HepG2 (cell line): ENCODE measurements around the gene PRKG1. TPM values are rescaled to one million over a fixed set of nuclear protein-coding genes. Genes with fewer than 3 reads are reported as not detected.

Source experiments
- ATAC-seq: fragments of 200-7000 bp; cut with Tn5 transposase; 3 replicates; pipeline ENCODE4 v1.9.1; 2020; ENCODE audit warnings: mild to moderate bottlenecking, moderate library complexity
- BruUV-seq: library from RNA; stranded (reverse); fragments of 400-500 nt; replicated peaks from 2 replicates; lab custom pipeline; 2021; lab: Mats Ljungman, UMichigan
- CTCF ChIA-PET: fragments of 300-600 bp; formaldehyde crosslinking; extraction: SDS; loops from one replicate; lab custom pipeline; 2021; ENCODE audit warnings: low total read pairs, inconsistent platforms, low intra/inter-chr PET ratio; lab: Yijun Ruan, JAX
- POLR2A ChIA-PET: fragments of 350-600 bp; sonication (Branson Sonifier 250); formaldehyde crosslinking; loops from one replicate; lab custom pipeline; 2020; ENCODE audit warnings: antibody characterized with exemption, inconsistent platforms; lab: Yijun Ruan, JAX
- DNase-seq: peaks from one replicate; pipeline ENCODE4 v3.0.0-alpha.2; 2015; ENCODE audit warnings: low spot score
- FAIRE-seq: peaks from 3 replicates; lab custom pipeline; 2011; peaks lifted over from hg19 to GRCh38; lab: Jason Lieb, UNC
- H2AFZ ChIP-seq: one replicate; pipeline ENCODE4 v1.6.1; 2011; ENCODE audit warnings: low read length, inconsistent platforms
- H3K27ac ChIP-seq: fragments of 300-600 bp; 3 replicates; pipeline ENCODE4 v1.8.0; 2011; ENCODE audit warnings: mixed run types, mild to moderate bottlenecking, mixed read lengths, low read length, inconsistent platforms; ENCODE audit not compliant: insufficient read depth; ENCODE audit errors: extremely low read length
- H3K27me3 ChIP-seq, 2 experiments: fragments of 200-600 bp in 1 of 2; 2 replicates in 1 of 2; 3 replicates in 1 of 2; pipeline versions ENCODE4 v1.6.0 to v1.8.0; 2011; ENCODE audit warnings: low read length in 2 of 2, mild to moderate bottlenecking in 2 of 2, moderate library complexity in 2 of 2, inconsistent platforms in 1 of 2; ENCODE audit not compliant: insufficient read depth in 2 of 2, control insufficient read depth in 1 of 2
- H3K36me3 ChIP-seq, 2 experiments: fragments of 200-600 bp in 1 of 2; replicated peaks in 1 of 2; 2 replicates in 1 of 2; 3 replicates in 1 of 2; pipeline versions ENCODE4 v1.5.1 to v1.8.0; 2011; ENCODE audit warnings: low read length in 2 of 2, inconsistent platforms in 1 of 2; ENCODE audit not compliant: insufficient read depth in 2 of 2, control insufficient read depth in 1 of 2
- H3K4me1 ChIP-seq: 2 replicates; pipeline ENCODE4 v1.5.1; 2012; ENCODE audit warnings: low read length, inconsistent platforms; ENCODE audit not compliant: insufficient read depth
- H3K4me2 ChIP-seq: 2 replicates; pipeline ENCODE4 v1.6.0; 2011; ENCODE audit warnings: low read depth, low read length, inconsistent platforms
- H3K4me3 ChIP-seq, 3 experiments: fragments of 200-600 bp in 1 of 3; sonication (generic), shearing (Covaris generic) in 1 of 3; replicated peaks in 1 of 3; 2 replicates each; pipeline ENCODE4 v1.5.1; 2011 to 2016; ENCODE audit warnings: low read length in 3 of 3, inconsistent platforms in 2 of 3, low read depth in 2 of 3, mild to moderate bottlenecking in 2 of 3, control low read depth in 1 of 3, mixed read lengths in 1 of 3; ENCODE audit not compliant: insufficient read depth in 1 of 3
- H3K79me2 ChIP-seq: one replicate; pipeline ENCODE4 v1.6.1; 2011; ENCODE audit warnings: low read length, inconsistent platforms; ENCODE audit not compliant: insufficient read depth
- H3K9ac ChIP-seq: 2 replicates; pipeline ENCODE4 v1.6.0; 2011; ENCODE audit warnings: mild to moderate bottlenecking, low read depth, low read length, inconsistent platforms; ENCODE audit not compliant: insufficient read depth
- H3K9me3 ChIP-seq: 2 replicates; pipeline ENCODE4 v1.5.1; 2012; ENCODE audit warnings: mild to moderate bottlenecking, low read length
- H4K20me1 ChIP-seq: 2 replicates; pipeline ENCODE4 v1.6.0; 2011; ENCODE audit warnings: inconsistent platforms, mild to moderate bottlenecking, low read length, moderate library complexity; ENCODE audit not compliant: insufficient read depth
- FOXA3 ChIP-seq: IDR thresholded peaks from 2 replicates; pipeline ENCODE4 v1.6.1; 2016; ENCODE audit warnings: missing genetic modification reagents, missing compliant biosample characterization
- HNRNPH1 ChIP-seq: fragments of 200-400 bp; formaldehyde crosslinking; optimal IDR thresholded peaks from 2 replicates; pipeline ENCODE3; 2017; ENCODE audit warnings: mild to moderate bottlenecking, low read depth, low read length
- MEIS1 ChIP-seq: sonication (generic); formaldehyde crosslinking; IDR thresholded peaks from 2 replicates; pipeline ENCODE4 v1.9.0; 2021; ENCODE audit warnings: mild to moderate bottlenecking, missing genetic modification reagents, moderate library complexity, borderline replicate concordance
- NR2F2 ChIP-seq: IDR thresholded peaks from 2 replicates; pipeline ENCODE4 v1.6.1; 2012; ENCODE audit warnings: low read depth, inconsistent platforms, borderline replicate concordance
- POLR2AphosphoS2 ChIP-seq: IDR thresholded peaks from 2 replicates; pipeline ENCODE4 v1.6.1; 2011; ENCODE audit warnings: low read depth, low read length, improper control_type of control experiment
- RNF2 ChIP-seq: fragments of 450-650 bp; conservative IDR thresholded peaks from 2 replicates; pipeline ENCODE4 v1.6.1; 2016; ENCODE audit warnings: low read depth
- RXRA ChIP-seq: sonication (generic); formaldehyde crosslinking; IDR thresholded peaks from 2 replicates; pipeline ENCODE4 v1.5.1; 2020; ENCODE audit warnings: missing genetic modification reagents
- TP53 ChIP-seq: sonication (generic); formaldehyde crosslinking; conservative IDR thresholded peaks from 2 replicates; pipeline ENCODE4 v1.4.0; 2020; ENCODE audit warnings: missing genetic modification reagents
- WIZ ChIP-seq: sonication (generic); formaldehyde crosslinking; IDR thresholded peaks from 2 replicates; pipeline ENCODE4 v1.5.1; 2020; ENCODE audit warnings: mild to moderate bottlenecking, missing genetic modification reagents
- ZNF12 ChIP-seq: sonication (generic); formaldehyde crosslinking; IDR thresholded peaks from 2 replicates; pipeline ENCODE4 v1.5.0; 2020; ENCODE audit warnings: missing genetic modification reagents
- ZNF121 ChIP-seq: sonication (generic); formaldehyde crosslinking; IDR thresholded peaks from 2 replicates; pipeline ENCODE4 v1.5.0; 2020; ENCODE audit warnings: mild to moderate bottlenecking, missing genetic modification reagents
- ZNF484 ChIP-seq: sonication (generic); formaldehyde crosslinking; IDR thresholded peaks from 2 replicates; pipeline ENCODE4 v1.5.1; 2020; ENCODE audit warnings: mild to moderate bottlenecking, low read depth, missing genetic modification reagents, borderline replicate concordance
- ZNF737 ChIP-seq: sonication (generic); formaldehyde crosslinking; IDR thresholded peaks from 2 replicates; pipeline ENCODE4 v1.5.0; 2020; ENCODE audit warnings: missing genetic modification reagents, mild to moderate bottlenecking, borderline replicate concordance
- WGBS: methylation state at CpG from one replicate; pipeline ENCODE4 v1.1.6; 2017; ENCODE audit warnings: low lambda C conversion rate; 5-methylcytosine and 5-hydroxymethylcytosine counted together
- in situ Hi-C: cut with HindIII; loops from 2 replicates; pipeline ENCODE4 v1.10.0; 2017; ENCODE audit warnings: low pct_unique_long_range_greater_than_20kb; ENCODE audit not compliant: extremely low pct_ligation_motif_present
- intact Hi-C: fragments of 100-400 bp; cut with micrococcal nuclease; formaldehyde crosslinking; loops from one replicate; pipeline ENCODE4 v1.10.0; 2022; ENCODE audit not compliant: unreplicated experiment
- polyA plus RNA-seq, 8 experiments: library from polyadenylated mRNA; depleted of rRNA in 3 of 8; stranded (reverse) in 7 of 8; unstranded in 1 of 8; fragments of >200 nt; fragmentation: Illumina TruSeq in 4 of 8; extraction: Trizol in 4 of 8; gene quantifications; 2 replicates each; pipeline versions ENCODE4 v1.2.1 to v1.2.3, GENCODE V29; 2011 to 2016; ENCODE audit warnings: low read depth in 4 of 8, missing spikeins in 1 of 8, mixed read lengths in 1 of 8; ENCODE audit not compliant: insufficient read depth in 1 of 8
- total RNA-seq, 5 experiments: library from RNA; depleted of rRNA; stranded (reverse); fragments of >200 nt; fragmentation: Illumina TruSeq; extraction: Trizol; gene quantifications; 2 replicates each; pipeline ENCODE4 v1.2.3, GENCODE V29; 2016; ENCODE audit warnings: low read depth in 1 of 5
- TF ChIP-seq, protein P1 (sequence below): sonication (generic); formaldehyde crosslinking; IDR thresholded peaks from 2 replicates; pipeline ENCODE4 v1.4.0; 2020; ENCODE audit warnings: mild to moderate bottlenecking, missing genetic modification reagents
- TF ChIP-seq, protein P2 (sequence below): sonication (generic); formaldehyde crosslinking; IDR thresholded peaks from 2 replicates; pipeline ENCODE4 v1.4.0; 2020; ENCODE audit warnings: missing genetic modification reagents
- TF ChIP-seq, protein P3 (sequence below): sonication (generic); formaldehyde crosslinking; IDR thresholded peaks from 2 replicates; pipeline ENCODE4 v1.4.0; 2020; ENCODE audit warnings: missing genetic modification reagents, borderline replicate concordance
- TF ChIP-seq, protein P4 (sequence below): IDR thresholded peaks from 2 replicates; pipeline ENCODE4 v1.6.1; 2012; ENCODE audit warnings: low read depth, low read length, improper control_type of control experiment

The PRKG1 gene
- total and polyA plus RNA-seq, 2 of the 13 experiments (the other 11 are each of a cell fraction or from before 2014, with no cell fraction given) = 0.01 TPM; not detected in 1

- no peak overlapping the region for H3K4me2 ChIP-seq
- intact Hi-C loops = no loop called here
- no peaks in the 10 kb centered on the region for H3K79me2 ChIP-seq
- no peak for DNase-seq
- no peak overlapping the region for H2AFZ ChIP-seq
- no peaks in the 10 kb centered on the region for H3K9me3 ChIP-seq
- H3K27ac ChIP-seq = no peak overlapping the region
- in situ Hi-C loops = no loop called here
- no peaks in the 10 kb centered on the region for H4K20me1 ChIP-seq
- H3K4me1 ChIP-seq = no peaks in the 10 kb centered on the region
- ChIA-PET CTCF (no interaction called here), POLR2A (no interaction called here)
- no peaks in the 10 kb centered on the region for H3K27me3 ChIP-seq
- H3K9ac ChIP-seq = no peak overlapping the region
- TF ChIP-seq, protein P1, sequence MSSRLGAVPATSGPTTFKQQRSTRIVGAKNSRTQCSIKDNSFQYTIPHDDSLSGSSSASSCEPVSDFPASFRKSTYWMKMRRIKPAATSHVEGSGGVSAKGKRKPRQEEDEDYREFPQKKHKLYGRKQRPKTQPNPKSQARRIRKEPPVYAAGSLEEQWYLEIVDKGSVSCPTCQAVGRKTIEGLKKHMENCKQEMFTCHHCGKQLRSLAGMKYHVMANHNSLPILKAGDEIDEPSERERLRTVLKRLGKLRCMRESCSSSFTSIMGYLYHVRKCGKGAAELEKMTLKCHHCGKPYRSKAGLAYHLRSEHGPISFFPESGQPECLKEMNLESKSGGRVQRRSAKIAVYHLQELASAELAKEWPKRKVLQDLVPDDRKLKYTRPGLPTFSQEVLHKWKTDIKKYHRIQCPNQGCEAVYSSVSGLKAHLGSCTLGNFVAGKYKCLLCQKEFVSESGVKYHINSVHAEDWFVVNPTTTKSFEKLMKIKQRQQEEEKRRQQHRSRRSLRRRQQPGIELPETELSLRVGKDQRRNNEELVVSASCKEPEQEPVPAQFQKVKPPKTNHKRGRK (CRISPR knock-in tag) = no peak
- TF ChIP-seq RXRA = no peak
- no peak for TF ChIP-seq ZNF484 (CRISPR knock-in tag)
- no peak for TF ChIP-seq WIZ
- TF ChIP-seq ZNF121 (CRISPR knock-in tag) = no peak
- TF ChIP-seq MEIS1 (CRISPR knock-in tag) = no peak
- no peak for TF ChIP-seq RNF2
- no peak for TF ChIP-seq POLR2AphosphoS2
- no peak for TF ChIP-seq ZNF737
- TF ChIP-seq, protein P2, sequence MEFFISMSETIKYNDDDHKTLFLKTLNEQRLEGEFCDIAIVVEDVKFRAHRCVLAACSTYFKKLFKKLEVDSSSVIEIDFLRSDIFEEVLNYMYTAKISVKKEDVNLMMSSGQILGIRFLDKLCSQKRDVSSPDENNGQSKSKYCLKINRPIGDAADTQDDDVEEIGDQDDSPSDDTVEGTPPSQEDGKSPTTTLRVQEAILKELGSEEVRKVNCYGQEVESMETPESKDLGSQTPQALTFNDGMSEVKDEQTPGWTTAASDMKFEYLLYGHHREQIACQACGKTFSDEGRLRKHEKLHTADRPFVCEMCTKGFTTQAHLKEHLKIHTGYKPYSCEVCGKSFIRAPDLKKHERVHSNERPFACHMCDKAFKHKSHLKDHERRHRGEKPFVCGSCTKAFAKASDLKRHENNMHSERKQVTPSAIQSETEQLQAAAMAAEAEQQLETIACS (CRISPR knock-in tag) = no peak
- no peak for TF ChIP-seq FOXA3 (CRISPR knock-in tag)
- TF ChIP-seq HNRNPH1 = no peak
- no peak for TF ChIP-seq ZNF12
- TF ChIP-seq, protein P3, sequence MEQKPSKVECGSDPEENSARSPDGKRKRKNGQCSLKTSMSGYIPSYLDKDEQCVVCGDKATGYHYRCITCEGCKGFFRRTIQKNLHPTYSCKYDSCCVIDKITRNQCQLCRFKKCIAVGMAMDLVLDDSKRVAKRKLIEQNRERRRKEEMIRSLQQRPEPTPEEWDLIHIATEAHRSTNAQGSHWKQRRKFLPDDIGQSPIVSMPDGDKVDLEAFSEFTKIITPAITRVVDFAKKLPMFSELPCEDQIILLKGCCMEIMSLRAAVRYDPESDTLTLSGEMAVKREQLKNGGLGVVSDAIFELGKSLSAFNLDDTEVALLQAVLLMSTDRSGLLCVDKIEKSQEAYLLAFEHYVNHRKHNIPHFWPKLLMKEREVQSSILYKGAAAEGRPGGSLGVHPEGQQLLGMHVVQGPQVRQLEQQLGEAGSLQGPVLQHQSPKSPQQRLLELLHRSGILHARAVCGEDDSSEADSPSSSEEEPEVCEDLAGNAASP = no peak
- TF ChIP-seq, protein P4, sequence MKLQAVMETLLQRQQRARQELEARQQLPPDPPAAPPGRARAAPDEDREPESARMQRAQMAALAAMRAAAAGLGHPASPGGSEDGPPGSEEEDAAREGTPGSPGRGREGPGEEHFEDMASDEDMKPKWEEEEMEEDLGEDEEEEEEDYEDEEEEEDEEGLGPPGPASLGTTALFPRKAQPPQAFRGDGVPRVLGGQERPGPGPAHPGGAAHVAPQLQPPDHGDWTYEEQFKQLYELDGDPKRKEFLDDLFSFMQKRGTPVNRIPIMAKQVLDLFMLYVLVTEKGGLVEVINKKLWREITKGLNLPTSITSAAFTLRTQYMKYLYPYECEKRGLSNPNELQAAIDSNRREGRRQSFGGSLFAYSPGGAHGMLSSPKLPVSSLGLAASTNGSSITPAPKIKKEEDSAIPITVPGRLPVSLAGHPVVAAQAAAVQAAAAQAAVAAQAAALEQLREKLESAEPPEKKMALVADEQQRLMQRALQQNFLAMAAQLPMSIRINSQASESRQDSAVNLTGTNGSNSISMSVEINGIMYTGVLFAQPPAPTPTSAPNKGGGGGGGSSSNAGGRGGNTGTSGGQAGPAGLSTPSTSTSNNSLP = no peak
- TF ChIP-seq NR2F2 = no peak
- no peak for TF ChIP-seq TP53 (CRISPR knock-in tag)
- 27% methylated on average over 7 of the region's 7 CpGs for WGBS
- no peak for FAIRE-seq
- ATAC-seq = no peak
- H3K4me3 ChIP-seq = no peak overlapping the region
- no TSS peak for BruUV-seq
- no peaks in the 10 kb centered on the region for H3K36me3 ChIP-seq
Observed at GRCh38 chr10:51937308-51938140, 863.2 kb downstream of the PRKG1 start.
